Mammary epithelial cell (primary cell): ENCODE data around the gene EXOC3L4.
"Not testable (repeated sequence)": the region's sequence is repeated elsewhere in the genome, so short reads cannot be mapped to it uniquely, and the experiment has no call there.

Experiments
- CTCF ChIP-seq, 2 donors: IDR thresholded peaks in 1 of 2; conservative IDR thresholded peaks in 1 of 2; 2 replicates each; pipeline ENCODE4 v1.5.1; 2011 to 2012; ENCODE audit warnings: inconsistent platforms in 2 of 2, low read length in 2 of 2, mild to moderate bottlenecking in 2 of 2, control low read depth in 1 of 2, low read depth in 1 of 2; ENCODE audit not compliant: insufficient read depth in 1 of 2; ENCODE audit errors: extremely low read depth in 1 of 2
- EZH2 ChIP-seq: IDR thresholded peaks from 2 replicates; pipeline ENCODE4 v1.6.1; 2012; ENCODE audit warnings: low read length, inconsistent platforms, borderline replicate concordance

DNA sequence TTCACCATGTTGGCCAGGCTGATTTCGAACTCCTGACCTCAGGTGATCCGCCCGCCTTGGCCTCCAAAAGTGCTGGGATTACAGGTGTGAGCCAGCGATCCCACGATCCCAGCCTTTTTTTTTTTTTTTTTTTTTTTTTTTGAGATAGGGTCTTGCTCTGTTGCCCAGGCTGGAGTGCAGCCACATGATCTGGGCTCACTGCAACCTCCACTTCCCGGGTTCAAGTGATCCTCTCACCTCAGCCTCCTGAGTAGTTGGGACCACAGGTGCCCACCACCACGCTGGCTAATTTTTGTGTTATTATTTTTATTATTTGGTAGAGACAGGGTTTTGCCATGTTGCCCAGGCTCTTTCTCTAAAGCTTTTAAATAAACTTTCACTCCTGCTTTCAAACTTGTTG is 23.0 kb downstream of the EXOC3L4 start:
- not testable (repeated sequence) for TF ChIP-seq CTCF (conservative IDR thresholded peaks at IDR 0.05 in 1 of 2, IDR thresholded peaks at IDR 0.05 in 1 of 2; ENCODE audit: extremely low read depth in 1 of 2, insufficient read depth in 1 of 2, low read depth in 1 of 2, low read length in 2 of 2); EZH2
